OCI-LY3 (cell line): ENCODE results near the gene FTO.

Source experiments
- H2AFZ ChIP-seq: fragments of 200-600, 300-600 bp; shearing (Covaris generic); 2 replicates; pipeline ENCODE4 v1.6.0; 2014; ENCODE audit warnings: antibody characterized with exemption, low read depth, low read length
- H3K27ac ChIP-seq: fragments of 200-600, 300-600 bp; sonication (generic); 2 replicates; pipeline ENCODE4 v1.5.1; 2014; ENCODE audit warnings: mild to moderate bottlenecking, low read length, moderate library complexity, mixed read lengths
- H3K27me3 ChIP-seq: fragments of 200-600, 300-600 bp; sonication (generic); 2 replicates; pipeline ENCODE4 v1.6.1; 2014; ENCODE audit warnings: low read depth, low read length, mixed read lengths
- H3K36me3 ChIP-seq: fragments of 200-600, 300-600 bp; sonication (generic); replicated peaks from 2 replicates; pipeline ENCODE3; 2014; ENCODE audit warnings: low read depth, low read length, mixed read lengths
- H3K4me1 ChIP-seq: fragments of 300-600, 200-600 bp; sonication (generic); 2 replicates; pipeline ENCODE4 v1.6.1; 2014; ENCODE audit warnings: low read length, mixed read lengths
- H3K4me2 ChIP-seq: fragments of 200-600, 300-600 bp; sonication (generic); 2 replicates; pipeline ENCODE4 v1.6.1; 2014; ENCODE audit warnings: low read length, mixed read lengths
- H3K4me3 ChIP-seq: fragments of 300-600, 200-600 bp; sonication (generic); 2 replicates; pipeline ENCODE4 v1.5.1; 2014; ENCODE audit warnings: antibody characterized with exemption, mild to moderate bottlenecking, low read length, moderate library complexity
- H3K79me2 ChIP-seq: fragments of 300-600, 200-600 bp; shearing (Covaris generic); 2 replicates; pipeline ENCODE4 v1.6.1; 2014; ENCODE audit warnings: mild to moderate bottlenecking, low read length, mixed read lengths
- H3K9ac ChIP-seq: fragments of 300-600, 200-600 bp; shearing (Covaris generic); 2 replicates; pipeline ENCODE4 v1.6.0; 2014; ENCODE audit warnings: mild to moderate bottlenecking, low read length, moderate library complexity
- H3K9me3 ChIP-seq: fragments of 200-600, 300-600 bp; shearing (Covaris generic); 2 replicates; pipeline ENCODE4 v1.6.1; 2014; ENCODE audit warnings: low read length, mixed read lengths; ENCODE audit not compliant: insufficient read depth
- H4K20me1 ChIP-seq: fragments of 200-600, 300-600 bp; sonication (generic); 2 replicates; pipeline ENCODE4 v1.6.1; 2016; ENCODE audit warnings: low read length, mixed read lengths; ENCODE audit not compliant: insufficient read depth
- EZH2phosphoT487 ChIP-seq: fragments of 200-600 bp; shearing (Covaris generic); IDR thresholded peaks from 2 replicates; pipeline ENCODE4 v1.6.1; 2018; ENCODE audit warnings: antibody characterized with exemption, mixed run types, low read depth
- TF ChIP-seq, protein P1 (sequence below): fragments of 200-600, 300-600 bp; sonication (generic); IDR thresholded peaks from 2 replicates; pipeline ENCODE4 v1.5.1; 2014; ENCODE audit warnings: antibody characterized with exemption, low read length, low read depth

Gene FTO

DNA sequence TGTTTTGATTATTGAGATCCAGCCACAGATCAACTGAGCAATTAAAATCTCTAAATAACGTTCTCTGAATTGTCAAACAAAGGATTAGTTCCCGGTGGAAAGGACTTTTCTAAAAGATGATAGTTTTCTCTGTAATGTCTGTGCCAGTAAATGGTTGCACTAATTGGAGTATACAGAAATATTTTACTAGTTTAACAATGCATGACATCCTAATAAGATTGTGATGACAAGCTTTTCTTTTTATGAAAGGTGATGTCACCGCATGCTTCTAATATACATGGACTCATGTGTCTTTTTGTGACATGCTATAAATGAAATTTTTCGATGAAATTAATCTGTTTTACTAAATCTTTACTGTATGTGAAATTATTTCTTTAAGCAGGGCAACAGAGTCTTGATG, 371.5 kb downstream of the FTO start:
- Histone ChIP-seq H2AFZ (no peak overlapping the region), H3K27me3 (no peaks in the 10 kb centered on the region), H3K4me1 (no peaks in the 10 kb centered on the region; the same call in 1 of the 2 replicates)

DNA sequence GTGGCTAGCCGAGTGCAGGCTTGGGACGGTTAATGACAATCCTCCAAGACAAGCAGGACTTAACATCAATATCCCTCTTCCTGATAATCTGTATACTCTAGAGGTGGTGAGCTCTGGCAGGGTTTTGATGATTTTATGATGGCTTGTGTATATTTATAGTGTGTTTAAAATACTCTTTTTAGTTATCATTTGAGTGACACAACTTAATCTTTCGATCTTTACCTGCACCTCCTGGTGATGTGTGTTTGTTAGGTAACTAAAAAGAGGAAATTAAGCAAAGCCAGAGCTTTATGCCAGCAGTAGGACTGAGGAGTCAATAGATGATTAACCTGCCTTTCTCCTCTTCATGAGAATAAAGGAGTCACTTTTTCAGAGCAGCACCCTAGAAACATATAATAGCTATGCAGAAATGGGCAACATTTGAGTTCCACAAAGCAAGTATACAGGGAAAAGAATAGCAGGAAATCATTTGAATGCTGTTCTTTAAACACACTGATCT, 372.1 kb downstream of the FTO start:
- no peak overlapping the region for H2AFZ ChIP-seq
- no peaks in the 10 kb centered on the region for H3K9me3 ChIP-seq
- no peaks in the 10 kb centered on the region for H3K27me3 ChIP-seq
- H3K36me3 ChIP-seq, result no peaks in the 10 kb centered on the region
- no peak overlapping the region for H3K9ac ChIP-seq
- H3K79me2 ChIP-seq, result no peaks in the 10 kb centered on the region
- H3K4me3 ChIP-seq, result no peak overlapping the region
- H3K4me2 ChIP-seq, result no peak overlapping the region
- no peaks in the 10 kb centered on the region for H4K20me1 ChIP-seq
- no peak overlapping the region for H3K27ac ChIP-seq
- TF ChIP-seq EZH2phosphoT487, result no peak
- TF ChIP-seq, protein P1, sequence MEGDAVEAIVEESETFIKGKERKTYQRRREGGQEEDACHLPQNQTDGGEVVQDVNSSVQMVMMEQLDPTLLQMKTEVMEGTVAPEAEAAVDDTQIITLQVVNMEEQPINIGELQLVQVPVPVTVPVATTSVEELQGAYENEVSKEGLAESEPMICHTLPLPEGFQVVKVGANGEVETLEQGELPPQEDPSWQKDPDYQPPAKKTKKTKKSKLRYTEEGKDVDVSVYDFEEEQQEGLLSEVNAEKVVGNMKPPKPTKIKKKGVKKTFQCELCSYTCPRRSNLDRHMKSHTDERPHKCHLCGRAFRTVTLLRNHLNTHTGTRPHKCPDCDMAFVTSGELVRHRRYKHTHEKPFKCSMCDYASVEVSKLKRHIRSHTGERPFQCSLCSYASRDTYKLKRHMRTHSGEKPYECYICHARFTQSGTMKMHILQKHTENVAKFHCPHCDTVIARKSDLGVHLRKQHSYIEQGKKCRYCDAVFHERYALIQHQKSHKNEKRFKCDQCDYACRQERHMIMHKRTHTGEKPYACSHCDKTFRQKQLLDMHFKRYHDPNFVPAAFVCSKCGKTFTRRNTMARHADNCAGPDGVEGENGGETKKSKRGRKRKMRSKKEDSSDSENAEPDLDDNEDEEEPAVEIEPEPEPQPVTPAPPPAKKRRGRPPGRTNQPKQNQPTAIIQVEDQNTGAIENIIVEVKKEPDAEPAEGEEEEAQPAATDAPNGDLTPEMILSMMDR, result no peak
- no peaks in the 10 kb centered on the region; the same call in 1 of the 2 replicates for H3K4me1 ChIP-seq

More for the DNA sequence above, 371.5 kb downstream of the FTO start:
- Histone ChIP-seq H4K20me1 (no peaks in the 10 kb centered on the region), H3K36me3 (no peaks in the 10 kb centered on the region), H3K79me2 (no peaks in the 10 kb centered on the region), H3K4me3 (no peak overlapping the region), H3K27ac (no peak overlapping the region), H3K9me3 (no peaks in the 10 kb centered on the region), H3K9ac (no peak overlapping the region), H3K4me2 (no peak overlapping the region)
- TF ChIP-seq EZH2phosphoT487, result no peak
- TF ChIP-seq, protein P1, result no peak

DNA sequence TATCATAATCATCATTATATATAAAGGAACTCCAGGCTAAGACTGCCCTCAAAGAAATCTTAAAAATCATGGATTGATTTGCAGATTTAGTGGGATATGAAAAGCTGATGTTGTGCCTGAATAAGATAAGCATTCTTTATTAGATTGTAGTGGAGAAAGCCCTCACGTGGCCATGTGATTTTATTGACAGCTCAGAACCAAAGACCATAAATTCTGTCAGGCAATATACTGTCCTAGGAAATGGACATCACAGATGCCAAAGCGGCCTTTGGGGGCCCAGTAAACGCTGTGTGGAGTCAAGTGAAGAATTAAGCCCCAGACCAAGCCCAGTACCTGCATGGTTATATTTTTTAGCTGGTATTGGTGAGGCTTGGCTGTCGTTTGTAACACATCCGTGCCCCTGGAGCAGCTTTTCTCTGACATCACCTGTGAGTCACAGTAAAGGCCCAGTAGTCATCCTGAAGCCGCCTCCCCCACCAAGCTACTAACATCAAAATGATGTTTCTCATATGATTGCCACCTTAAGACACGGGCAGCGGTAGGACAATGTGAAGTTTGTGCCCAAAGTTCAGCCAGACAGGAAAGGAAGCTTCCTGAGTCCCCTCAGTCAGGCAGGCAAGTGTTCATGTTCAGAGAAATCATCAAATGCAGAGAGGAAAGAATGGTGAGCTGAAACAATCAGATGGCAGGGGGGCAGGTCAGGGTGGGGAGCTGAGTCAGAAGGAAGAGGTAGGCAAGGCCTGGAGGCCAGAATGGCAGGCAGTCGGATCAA, 373.3 kb downstream of the FTO start:
- H2AFZ ChIP-seq, result no peak overlapping the region
- H3K9me3 ChIP-seq, result no peaks in the 10 kb centered on the region
- H3K27ac ChIP-seq, result no peak overlapping the region

DNA sequence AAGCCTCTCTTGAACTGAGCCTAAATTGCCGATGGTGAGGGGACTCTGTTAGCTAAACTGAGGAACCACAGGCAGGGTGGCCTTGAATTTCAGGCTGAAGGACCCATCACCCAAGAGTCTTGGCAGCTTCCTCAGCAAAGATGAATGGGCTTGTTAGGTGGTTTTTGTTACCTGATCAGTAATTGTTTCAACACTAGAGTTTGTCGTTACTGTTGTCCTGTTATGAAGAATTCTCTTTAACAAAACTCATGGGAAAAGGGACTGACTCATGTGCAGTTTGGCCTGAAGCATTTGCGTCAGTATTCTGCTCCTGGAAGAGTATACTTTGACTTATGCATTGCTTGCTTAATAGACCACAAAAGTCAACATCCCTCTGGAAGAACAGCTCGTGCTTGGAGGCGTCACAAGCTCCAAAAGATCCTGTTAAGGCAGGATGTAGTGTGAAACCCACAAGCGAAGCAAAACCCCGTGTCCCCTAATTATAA, 376.6 kb downstream of the FTO start:
- Histone ChIP-seq H3K27ac (no peak overlapping the region), H3K36me3 (no peaks in the 10 kb centered on the region), H3K9me3 (no peaks in the 10 kb centered on the region), H3K4me1 (no peaks in the 10 kb centered on the region), H3K4me2 (no peak overlapping the region), H4K20me1 (no peaks in the 10 kb centered on the region), H3K4me3 (no peak overlapping the region), H2AFZ (no peak overlapping the region), H3K27me3 (no peaks in the 10 kb centered on the region), H3K9ac (no peak overlapping the region), H3K79me2 (no peaks in the 10 kb centered on the region)
- no peak for TF ChIP-seq EZH2phosphoT487
- TF ChIP-seq, protein P1, result no peak

More for the DNA sequence above, 373.3 kb downstream of the FTO start:
- Histone ChIP-seq H3K79me2 (no peaks in the 10 kb centered on the region), H3K4me3 (no peak overlapping the region), H3K4me1 (no peaks in the 10 kb centered on the region), H3K36me3 (no peaks in the 10 kb centered on the region), H3K9ac (no peak overlapping the region), H4K20me1 (no peaks in the 10 kb centered on the region), H3K27me3 (no peaks in the 10 kb centered on the region), H3K4me2 (no peak overlapping the region)
- no peak for TF ChIP-seq EZH2phosphoT487
- TF ChIP-seq, protein P1, result no peak
